Activated T-cell treated with anti-CD3 and anti-CD28 coated beads, Interleukin-2, amount 50 U/mL, for 1 hour (primary cell): Measurements from ENCODE around the gene TP53INP2.
"Not testable (repeated sequence)": the region's sequence is repeated elsewhere in the genome, so short reads cannot be mapped to it uniquely, and the experiment has no call there.

Source experiments
- DNase-seq: peaks from one replicate; pipeline ENCODE4 v3.0.0-alpha.2; 2020

Gene TP53INP2, protein sequence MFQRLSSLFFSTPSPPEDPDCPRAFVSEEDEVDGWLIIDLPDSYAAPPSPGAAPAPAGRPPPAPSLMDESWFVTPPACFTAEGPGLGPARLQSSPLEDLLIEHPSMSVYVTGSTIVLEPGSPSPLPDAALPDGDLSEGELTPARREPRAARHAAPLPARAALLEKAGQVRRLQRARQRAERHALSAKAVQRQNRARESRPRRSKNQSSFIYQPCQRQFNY

DNA sequence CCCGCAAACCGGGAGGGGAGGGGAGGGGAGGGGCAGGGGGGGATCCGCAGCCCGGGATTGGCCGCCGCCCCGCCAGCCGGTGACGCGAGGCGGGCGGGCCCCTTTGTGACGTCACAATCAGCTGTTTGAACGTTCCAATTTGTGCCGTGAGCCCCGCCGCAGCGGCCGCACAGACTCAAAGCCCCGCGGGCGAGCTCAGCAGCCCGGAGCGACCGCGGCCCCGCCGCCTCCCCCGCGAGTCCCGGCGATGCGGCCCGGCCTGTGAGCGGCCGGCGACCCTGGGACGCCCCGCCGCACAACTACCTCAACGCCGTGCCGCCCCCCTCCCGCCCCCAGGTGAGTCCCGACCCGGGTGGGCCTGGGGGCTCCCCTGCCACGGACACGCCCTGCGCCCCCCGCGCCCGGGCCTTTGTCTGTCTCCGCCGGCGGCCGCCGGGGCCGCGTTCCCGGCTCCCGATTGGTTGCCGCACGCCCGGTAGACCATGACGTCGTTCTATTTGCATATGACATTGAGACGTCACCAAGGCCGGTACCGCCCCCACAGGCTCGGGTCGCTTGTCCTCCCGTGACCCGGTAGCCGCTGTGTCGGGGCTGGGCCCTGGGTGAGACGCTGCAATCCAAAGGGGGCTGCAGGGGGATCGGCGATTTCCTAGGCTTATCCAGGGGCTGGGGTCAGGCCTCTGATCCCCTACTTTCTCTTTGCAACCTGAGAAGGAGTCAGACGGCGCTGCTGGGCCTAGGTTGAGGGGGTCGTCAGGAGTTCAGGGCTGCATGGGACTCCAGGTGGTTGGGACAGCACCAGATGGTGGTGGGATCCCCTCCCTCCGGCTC, at the start of gene TP53INP2:
Gene TP53INP2, plus strand, starts transcription at position 168 of the 831 bp plus-strand sequence. CDS start 4,396 bp downstream, outside the sequence.
- peak; percentile 93 for DNase-seq

DNA sequence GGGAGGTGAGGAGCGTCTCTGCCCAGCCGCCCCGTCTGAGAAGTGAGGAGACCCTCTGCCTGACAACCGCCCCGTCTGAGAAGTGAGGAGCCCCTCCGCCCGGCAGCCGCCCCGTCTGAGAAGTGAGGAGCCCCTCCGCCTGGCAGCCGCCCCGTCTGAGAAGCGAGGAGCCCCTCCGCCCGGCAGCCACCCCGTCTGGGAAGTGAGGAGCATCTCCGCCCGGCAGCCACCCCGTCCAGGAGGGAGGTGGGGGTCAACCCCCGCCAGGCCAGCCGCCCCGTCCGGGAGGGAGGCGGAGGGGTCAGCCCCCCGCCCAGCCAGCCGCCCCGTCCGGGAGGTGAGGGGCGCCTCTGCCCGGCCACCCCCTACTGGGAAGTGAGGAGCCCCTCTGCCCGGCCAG, 45.5 kb upstream of the TP53INP2 start:
- DNase-seq: not testable (repeated sequence)

DNA sequence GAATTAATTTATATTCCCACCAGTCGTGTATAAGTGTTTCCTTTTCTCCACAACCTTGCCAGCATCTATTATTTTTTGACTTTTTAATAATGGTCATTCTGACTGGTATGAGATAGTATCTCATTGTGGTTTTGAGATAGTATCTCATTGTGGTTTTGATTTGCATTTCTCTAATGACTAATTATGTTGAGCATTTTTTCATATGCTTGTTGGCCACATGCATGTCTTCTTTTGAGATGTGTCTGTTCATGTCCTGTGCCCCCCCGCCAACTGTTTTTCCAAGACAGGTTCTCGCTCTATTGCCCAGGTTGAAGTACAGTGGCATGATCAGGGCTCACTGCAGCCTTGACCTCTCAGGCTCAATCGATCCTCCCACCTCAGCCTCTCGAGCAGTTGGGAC, 42.3 kb upstream of the TP53INP2 start:
- not testable (repeated sequence) for DNase-seq

DNA sequence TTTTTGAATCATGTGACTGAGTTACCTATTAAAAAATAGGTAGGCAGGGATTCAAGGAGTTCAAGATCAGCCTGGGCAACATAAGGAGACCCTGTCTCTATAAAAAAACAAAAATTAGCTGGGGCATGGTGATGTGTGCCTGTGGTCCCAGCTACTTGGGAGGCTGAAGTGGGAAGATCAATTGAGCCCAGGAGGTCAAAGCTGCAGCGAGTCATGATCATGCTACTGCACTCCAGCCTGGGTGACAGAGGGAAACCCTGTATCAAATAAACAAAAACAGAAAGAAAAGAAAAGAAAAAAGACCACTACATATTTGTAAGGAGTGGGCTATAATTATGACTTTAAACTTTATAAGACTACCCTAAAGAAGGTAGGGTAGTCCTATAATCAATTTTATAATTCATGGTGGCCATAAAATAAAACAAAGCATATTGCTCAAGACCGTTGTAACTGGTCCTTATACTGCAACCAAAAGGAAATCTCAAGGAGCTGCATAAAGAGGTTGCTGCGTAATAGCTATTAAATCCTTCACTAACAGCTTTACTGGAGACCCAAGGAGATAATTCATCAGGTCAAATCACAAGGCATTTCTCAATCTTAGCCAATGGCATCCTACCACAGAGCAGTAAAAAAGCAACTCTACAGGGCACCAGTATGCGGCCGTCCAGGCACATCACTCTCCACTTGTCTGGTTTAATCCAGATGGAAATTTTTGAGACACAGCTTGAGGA, 40.8 kb upstream of the TP53INP2 start:
- DNase-seq: no peak

DNA sequence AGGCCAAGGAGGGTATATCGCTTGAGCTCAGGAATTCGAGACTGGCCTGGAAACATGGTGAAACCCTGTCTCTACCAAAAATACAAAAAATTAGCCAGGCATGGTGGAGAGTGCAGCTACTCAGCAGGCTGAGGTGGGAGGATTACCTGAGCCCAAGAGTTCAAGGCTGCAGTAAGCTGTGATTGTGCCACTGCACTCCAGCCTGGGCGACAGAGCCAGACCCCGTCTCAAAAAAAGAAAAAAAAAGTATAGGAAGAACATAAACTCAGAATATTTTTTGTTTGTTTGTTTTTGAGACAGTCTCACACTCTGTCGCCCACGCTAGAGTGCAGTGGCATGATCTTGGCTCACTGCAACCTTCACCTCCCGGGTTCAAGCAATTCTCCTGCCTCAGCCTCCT, 39.4 kb upstream of the TP53INP2 start:
- not testable (repeated sequence) for DNase-seq

DNA sequence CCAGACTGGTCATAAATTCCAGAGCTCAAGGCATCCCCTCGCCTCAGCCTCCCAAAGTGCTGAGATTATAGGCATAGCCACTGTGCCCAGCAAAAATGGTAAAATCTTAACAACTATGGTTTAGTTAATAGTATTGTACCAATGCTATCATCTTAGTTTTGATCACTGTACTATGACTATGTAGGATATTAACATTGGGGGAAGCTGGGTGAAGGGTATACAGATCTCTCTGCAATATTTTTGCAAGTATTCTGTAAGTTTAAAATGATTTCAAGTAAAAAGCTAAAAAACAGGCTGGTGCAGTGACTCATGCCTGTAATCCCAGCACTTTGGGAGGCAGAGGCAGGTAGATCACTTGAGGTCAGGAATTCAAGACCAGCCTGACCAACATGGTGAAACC, 35.0 kb upstream of the TP53INP2 start:
- DNase-seq: no peak

DNA sequence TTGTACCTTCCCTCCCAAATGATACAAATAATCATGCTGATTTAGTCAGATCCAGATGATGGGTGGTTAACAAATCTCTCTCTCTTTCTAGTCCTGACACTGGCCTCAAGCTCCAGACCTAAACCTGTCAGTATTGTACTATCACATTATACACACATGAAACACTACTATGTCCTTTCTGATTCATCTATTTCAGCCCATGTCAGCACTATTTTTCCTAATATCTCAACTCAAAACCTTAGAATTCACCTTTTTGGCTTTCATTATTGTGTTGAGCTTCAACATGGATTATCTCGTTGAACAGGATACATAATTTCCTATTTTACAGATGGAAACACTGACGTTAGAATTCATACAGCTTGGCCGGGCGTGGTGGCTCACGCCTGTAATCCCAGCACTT, 30.7 kb upstream of the TP53INP2 start:
- no peak for DNase-seq

DNA sequence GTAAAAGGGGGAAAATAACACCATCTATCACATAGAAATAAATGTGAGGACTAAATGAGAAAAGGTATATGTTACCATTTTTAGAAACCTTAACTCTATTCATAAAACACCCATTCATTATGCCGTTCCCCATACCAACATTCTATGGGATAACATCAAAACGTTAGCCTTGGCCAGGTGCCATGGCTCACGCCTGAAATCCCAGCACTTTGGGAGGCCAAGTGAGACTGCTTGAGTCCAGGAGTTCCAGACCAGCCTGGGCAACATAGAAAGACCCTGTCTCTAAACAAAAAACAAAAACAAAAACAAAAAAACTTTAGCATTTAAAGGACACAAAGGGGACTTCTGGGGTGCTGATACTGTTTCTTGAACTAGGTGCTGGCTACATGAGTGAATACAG, 28.6 kb upstream of the TP53INP2 start:
- DNase-seq: no peak

DNA sequence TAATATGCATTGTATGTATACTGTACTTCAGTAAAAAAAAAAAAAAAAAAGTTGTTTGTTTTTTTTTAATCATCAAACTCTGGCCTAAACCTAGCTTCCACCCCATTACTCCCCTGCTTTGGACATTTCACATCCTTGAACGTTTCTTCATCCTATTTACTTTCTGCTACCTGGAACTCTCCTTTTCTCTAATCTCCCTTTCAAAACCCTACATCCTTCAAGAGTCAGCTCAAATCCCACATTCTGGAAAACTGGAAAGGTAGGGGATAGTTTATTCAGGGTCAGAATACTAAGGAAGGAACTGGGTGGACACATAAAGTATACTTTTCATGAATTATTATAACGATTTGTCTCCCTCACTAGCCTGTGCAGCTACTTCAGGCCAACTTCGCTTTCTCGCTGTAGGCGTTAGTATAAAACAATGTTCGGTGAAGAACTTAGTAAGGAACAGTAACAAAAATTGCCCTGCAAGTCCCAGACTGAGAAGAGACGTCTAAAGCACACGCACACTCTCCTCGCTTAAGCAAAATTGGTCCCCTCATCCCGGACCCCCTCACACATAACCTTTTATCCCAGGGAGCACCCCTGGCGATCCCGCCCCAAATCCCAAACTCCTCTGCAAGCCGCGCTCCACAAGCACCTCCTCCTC, 28.0 kb upstream of the TP53INP2 start:
- no peak for DNase-seq

DNA sequence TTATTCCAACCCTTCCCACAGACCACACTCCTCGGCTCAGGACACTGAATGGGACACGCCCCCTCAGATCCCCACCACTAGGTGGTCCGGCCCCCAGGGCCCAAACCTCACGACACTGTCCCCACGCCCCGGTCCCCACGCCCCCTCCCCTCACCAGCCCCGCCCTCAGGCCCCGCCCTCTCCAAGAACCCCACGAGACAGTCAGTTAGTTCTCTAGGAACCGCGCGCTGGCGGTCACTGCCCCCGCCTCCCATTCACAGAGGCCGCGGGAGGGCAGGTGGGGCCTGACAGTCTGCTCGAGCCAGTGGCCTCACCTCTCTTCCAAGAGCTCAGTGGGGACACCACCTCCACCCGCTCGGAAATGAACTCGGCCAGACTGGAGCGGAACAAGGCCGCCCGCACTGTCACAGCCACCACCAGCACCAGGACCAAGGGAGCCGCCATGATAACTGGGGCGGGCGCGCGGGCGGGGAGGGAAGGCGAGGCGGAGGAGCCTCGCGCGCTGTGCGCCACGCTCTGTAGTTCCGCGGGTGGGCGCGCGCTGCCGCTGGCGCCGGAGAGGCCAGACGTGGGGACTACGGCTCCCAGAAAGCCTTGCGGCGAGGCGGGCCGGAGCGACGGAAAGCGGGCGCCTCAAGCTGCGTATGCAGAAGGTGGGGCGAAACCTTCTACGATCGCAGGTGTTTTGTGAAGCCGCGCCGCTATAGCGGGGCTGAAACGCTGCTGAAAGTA, 27.3 kb upstream of the TP53INP2 start, which contains the start of gene PIGU:
Gene PIGU, minus strand, starts transcription at position 451 of the 732 bp plus-strand sequence. Its CDS starts 7 bp downstream, at position 444.
- peak; percentile 96 for DNase-seq

DNA sequence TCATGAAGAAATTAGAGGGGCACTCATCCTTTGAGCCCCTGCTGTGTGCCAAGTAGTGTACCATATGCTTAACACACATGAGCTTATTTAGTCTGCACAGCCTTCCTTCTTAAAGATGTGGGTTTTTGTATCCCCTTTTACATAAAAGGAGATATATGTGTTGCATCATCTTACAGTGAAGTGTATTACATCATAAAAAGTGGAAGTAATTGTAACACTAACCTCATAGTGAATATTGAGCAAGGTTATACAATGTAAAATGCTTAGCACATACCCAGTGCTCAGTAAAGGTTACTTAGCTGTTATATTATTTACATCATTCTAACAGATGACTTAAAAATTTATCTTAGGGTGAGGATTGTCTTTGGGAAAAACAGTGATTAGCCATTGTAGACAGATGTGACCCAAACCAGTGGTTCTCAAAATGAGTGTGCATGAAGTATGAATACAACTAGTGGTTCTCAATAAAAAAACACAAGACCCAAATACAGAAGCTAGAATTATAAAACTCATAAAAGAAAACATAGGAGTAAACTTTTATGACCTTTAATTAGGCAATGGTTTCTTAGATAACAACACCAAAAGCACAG, 23.5 kb upstream of the TP53INP2 start:
- DNase-seq: no peak

DNA sequence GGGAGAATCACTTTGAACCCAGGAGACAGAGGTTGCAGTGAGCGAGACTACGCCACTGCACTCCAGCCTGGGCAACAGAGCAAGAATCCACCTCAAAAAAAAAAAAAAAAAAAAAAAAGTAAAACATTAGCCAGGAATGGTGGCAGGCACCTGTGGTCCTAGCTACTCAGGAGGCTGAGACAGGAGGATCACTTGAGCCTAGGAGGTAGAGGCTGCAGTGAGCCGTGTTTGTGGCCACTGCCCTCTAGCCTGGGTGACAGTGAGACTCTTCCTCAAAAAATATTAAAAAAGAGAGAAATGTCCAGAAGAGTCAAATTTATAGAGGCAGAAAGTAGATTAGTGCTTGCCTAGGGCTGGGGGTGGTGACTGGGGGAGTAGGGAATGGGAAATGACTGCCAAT, 20.5 kb upstream of the TP53INP2 start:
- DNase-seq: no peak

DNA sequence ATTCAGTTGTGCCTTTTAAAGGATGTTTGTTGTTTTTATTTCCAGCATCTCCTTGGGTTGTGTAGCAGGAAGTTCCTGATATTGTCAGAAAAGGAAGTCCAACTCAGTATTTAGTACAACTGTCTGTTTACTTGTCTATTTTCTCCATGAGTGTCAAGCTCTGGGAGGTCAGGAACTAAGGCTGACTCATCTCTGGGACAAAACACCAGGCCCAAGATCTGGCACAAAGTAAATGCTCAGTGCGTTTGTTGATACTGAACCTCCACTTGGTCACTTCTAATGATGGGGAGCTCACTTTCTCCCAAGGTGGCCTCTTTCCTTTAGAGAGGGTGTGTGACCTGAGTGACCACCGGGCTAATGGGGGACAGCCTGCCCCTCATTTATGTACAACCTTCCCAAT, 14.7 kb upstream of the TP53INP2 start:
- no peak for DNase-seq

DNA sequence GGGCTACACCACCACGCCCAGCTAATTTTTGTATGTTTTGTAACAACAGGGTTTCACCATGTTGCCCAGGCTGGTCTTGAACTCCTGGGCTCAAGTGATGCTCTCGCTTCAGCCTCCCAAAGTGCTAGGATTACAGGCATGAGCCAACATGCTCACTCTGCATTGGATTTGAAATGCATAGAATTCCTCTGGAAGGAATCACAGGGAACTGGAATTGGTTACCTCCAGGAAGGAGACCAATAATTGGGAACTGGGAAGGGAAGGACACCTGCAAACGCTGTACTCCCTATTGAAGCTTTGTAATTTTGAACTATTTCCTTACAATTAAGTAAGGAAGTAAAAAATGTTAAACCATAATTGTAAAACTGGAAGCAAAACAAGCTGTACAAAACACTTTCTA, 12.3 kb upstream of the TP53INP2 start:
- no peak for DNase-seq

DNA sequence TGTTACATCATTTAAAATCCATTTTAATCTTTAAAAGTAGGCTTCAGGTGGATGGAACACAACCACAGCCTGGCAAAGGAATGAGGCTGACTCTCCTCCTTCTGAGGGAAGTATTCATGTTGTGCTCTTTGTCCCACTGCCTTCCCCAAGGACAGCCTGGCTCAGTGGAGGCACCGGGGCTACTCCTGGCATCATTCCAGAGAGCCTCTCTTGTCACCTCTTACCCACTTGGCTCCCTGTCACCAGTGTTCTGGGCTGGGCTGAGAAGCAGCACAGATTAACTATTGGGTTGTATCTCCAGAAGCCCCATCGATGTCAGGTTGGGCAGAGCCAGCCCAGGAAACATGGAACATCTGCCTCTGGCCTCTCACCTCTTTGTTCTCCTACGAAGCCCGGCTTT, 10.7 kb upstream of the TP53INP2 start:
- no peak for DNase-seq

DNA sequence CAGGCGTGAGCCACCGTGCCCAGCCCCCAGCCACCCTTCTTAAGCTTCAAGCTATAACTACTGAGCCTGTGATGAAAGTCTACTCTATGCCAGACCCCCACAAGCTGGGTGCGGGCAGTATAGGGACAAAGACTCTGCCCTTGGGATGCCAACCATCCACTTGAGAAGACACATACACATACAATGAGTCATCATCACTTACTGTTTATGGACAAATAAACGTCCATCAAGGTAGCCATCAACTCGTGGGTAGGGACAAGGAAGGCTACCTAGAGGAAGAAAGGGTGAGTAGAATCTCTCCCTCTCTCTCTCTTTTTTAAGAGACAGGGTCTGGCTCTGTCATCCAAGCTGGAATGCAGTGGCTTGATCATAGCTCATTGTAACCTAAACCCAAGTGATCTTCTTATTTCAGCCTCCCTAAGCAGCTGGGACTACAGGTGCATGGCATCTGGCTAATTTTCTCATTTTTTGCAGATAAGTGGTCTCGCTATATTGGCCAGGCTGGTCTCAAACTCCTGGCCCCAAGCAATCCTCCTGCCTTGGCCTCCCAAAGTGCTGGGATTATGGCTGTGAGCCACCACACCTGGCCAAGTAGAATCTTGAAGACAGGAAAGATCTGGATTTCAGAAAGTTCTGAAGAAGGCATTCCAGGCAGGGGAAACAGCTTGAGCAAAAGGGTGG, 2.6 kb upstream of the TP53INP2 start:
- no peak for DNase-seq

DNA sequence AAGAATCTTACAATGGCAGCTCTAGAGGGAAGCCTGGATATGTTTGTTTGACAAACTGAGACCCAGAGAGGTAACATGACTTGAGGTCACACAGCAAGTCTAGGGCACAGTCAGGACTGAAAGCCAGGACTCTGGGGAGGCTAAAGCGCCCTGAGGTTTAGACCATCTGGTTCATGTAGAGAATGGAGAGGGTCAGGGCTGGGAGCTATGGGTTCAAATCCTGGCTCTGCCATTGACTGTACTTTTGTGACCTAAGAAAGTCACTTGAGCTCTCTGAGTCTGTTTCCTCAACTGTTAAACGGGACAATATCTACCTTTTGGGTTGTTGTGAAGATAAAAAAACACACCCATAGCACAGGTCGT, 1.1 kb upstream of the TP53INP2 start:
- no peak for DNase-seq

DNA sequence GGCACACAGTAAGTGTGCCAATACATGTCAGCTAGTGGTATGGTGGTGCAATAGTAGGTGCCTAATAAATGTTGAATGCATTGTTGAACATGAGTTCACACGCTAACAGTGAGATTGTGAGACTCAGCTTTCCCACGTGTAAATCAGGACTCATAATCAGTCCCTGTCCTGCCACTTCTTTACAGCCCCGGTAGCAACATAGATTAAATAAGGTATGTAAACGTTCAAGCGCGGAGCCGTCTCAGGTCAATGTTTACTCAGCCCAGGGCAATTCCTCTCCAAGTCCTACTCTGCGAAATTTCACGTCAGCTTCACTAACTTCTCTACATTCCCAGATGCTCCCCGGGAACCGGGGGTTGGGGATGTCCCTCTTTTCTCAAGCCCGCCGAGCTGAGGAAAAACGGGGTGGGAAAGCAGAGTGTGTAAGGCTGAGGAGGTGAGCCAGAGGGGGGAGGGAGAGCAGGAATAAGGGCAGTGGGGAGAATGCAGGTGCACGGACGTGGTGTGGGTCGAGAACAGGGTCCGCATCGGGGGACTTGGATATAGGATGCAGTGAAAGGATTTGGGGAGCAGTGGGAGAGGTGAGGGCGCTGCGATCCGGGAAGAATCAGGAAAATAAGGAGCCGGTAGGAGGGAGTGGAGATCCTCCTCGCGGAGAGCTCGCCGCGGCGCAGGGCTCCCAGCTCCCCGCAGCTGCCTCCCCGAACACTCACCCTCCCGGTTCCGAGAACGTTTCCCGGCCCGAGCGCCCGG, 544 bp upstream of the TP53INP2 start:
- DNase-seq: peak; percentile 55

DNA sequence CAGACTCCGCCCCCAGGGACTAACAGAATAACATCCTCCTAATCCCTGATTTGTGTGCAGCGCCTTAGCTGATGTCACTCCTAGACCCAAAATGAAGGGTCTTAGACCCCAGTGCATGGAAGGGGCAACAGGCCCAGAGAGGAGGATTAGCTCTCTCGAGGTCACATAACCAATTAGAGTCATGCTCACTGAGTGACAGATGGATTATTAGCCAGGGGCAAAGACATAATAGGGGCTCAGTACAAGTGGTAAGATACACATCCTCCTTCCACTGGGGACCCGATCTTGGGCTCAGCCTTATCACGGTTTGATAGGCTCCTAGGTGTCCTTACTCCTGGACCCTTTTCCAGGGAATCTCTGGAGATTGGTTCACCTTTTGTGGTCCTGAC, 858 bp downstream of the TP53INP2 start:
- DNase-seq: no peak

DNA sequence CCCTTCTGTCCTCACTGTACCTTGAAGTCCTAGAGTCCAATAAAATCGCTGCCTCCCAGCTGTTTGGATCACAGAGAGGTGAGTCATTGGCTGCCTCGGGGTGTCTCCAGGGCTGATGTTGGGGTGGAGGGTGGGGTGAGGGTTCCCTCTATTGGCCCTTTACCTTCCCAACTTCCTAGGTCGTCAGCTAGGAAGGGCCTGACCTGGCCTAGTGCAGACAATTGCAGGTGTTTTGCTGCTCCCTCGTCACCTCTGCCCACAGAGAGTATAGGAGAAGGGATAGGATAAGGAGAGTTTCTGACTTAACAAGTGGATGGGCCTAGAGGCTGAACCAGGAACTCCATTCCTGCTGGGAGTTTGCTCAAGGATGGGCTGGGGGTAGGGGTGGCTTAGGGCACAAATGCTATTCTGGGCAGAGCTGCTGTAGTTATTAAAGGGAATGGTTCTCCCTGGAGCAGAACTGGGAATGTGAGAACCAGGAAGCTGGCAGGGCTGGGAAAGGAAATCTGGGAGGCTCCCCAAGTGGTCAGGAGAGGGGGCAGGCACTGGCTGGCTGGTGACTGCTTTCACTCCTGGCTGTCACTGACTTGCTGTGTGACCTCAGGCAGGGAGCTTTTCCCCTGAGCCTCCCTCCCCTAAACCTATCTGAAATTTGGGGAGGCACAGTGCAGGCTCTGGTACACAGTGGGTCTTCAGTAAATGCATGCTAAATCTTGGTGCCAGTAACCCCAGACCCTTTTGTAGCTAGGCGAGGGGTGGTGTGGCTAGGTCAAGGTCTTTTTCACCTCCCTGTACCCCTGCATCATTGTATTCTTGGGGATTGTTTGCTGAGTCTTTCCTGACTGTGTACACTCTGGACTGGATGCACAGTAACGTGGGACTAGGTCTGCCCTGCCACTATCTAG, 1.5 kb downstream of the TP53INP2 start:
- peak; percentile 35 for DNase-seq
